Natural killer cell (primary cell): ENCODE measurements around the gene PCYOX1L. TPM values are rescaled to one million over a fixed set of nuclear protein-coding genes. Genes with fewer than 3 reads are reported as not detected.
"Not testable (repeated sequence)": the region's sequence is repeated elsewhere in the genome, so short reads cannot be mapped to it uniquely, and the experiment has no call there.

Experiments
- ATAC-seq, 3 donors: fragments of 150-1000 bp in 2 of 3; fragments of 200-7000 bp in 1 of 3; cut with Tn5 transposase; 1 replicate in 1 of 3; 2 replicates in 2 of 3; pipeline ENCODE4 v1.10.0; 2021; ENCODE audit warnings: mild to moderate bottlenecking in 2 of 3, moderate library complexity in 2 of 3
- DNase-seq, 2 donors: peaks; one replicate each; pipeline versions ENCODE4 v3.0.0 to v3.0.0-alpha.2; 2013 to 2021; ENCODE audit warnings: mixed read lengths in 1 of 2
- H3K27ac ChIP-seq: one replicate; pipeline ENCODE4 v1.5.1; 2013; ENCODE audit warnings: mild to moderate bottlenecking, low read length
- H3K27me3 ChIP-seq: one replicate; pipeline ENCODE4 v1.6.1; 2013; ENCODE audit warnings: low read length; ENCODE audit not compliant: control insufficient read depth, insufficient read depth
- H3K36me3 ChIP-seq: one replicate; pipeline ENCODE4 v1.6.1; 2013; ENCODE audit warnings: low read length; ENCODE audit not compliant: control insufficient read depth, insufficient read depth
- H3K4me1 ChIP-seq: one replicate; pipeline ENCODE4 v1.6.1; 2013; ENCODE audit warnings: low read length; ENCODE audit not compliant: control insufficient read depth, insufficient read depth
- H3K4me3 ChIP-seq: one replicate; pipeline ENCODE4 v1.5.1; 2013; ENCODE audit warnings: low read length
- H3K9me3 ChIP-seq: one replicate; pipeline ENCODE4 v1.6.1; 2013; ENCODE audit warnings: low read length; ENCODE audit not compliant: control insufficient read depth, insufficient read depth
- H3K27ac Mint-ChIP-seq, 2 donors: one replicate each; pipeline ENCODE4 v1.8.0; 2022; ENCODE audit warnings: mild to moderate bottlenecking in 2 of 2, mixed read lengths in 2 of 2, moderate library complexity in 1 of 2
- H3K27me3 Mint-ChIP-seq, 2 donors: one replicate each; pipeline ENCODE4 v1.8.0; 2022; ENCODE audit warnings: low read depth in 2 of 2, mixed read lengths in 2 of 2
- H3K36me3 Mint-ChIP-seq: one replicate; pipeline ENCODE4 v1.8.0; 2022; ENCODE audit warnings: mixed read lengths
- H3K4me1 Mint-ChIP-seq, 2 donors: one replicate each; pipeline ENCODE4 v1.8.0; 2022; ENCODE audit warnings: mixed read lengths in 2 of 2
- H3K4me3 Mint-ChIP-seq: one replicate; pipeline ENCODE4 v1.8.0; 2022; ENCODE audit warnings: mild to moderate bottlenecking, moderate library complexity, mixed read lengths
- H3K9me3 Mint-ChIP-seq, 2 donors: one replicate each; pipeline ENCODE4 v1.8.0; 2022; ENCODE audit warnings: mixed read lengths in 2 of 2
- CTCF ChIP-seq: fragments of 200-600 bp; IDR thresholded peaks from one replicate; pipeline ENCODE4 v1.8.0; 2022; ENCODE audit warnings: antibody characterized with exemption
- WGBS: methylation state at CpG from one replicate; pipeline ENCODE4 v1.1.7; 2013; ENCODE audit warnings: missing lambda C conversion rate; ENCODE audit not compliant: insufficient coverage; 5-methylcytosine and 5-hydroxymethylcytosine counted together
- intact Hi-C: fragments of 100-400 bp; cut with micrococcal nuclease; formaldehyde crosslinking; loops from one replicate; pipeline ENCODE4 v1.14.2; 2022
- total RNA-seq, 4 donors: library from RNA; stranded (reverse); fragments of 120-200 nt in 1 of 4; gene quantifications; one replicate each; pipeline versions ENCODE4 v1.2.3 to v1.2.4, GENCODE V29; 2013 to 2022

PCYOX1L gene
- total RNA-seq, 3 donors from 2014 or later (not counting 1 experiment from before 2014, with no cell fraction given), result 16.6 to 18.1 (median 16.8) TPM

GRCh38 chr5:149389552-149390495 is 32.0 kb downstream of the PCYOX1L start:
- ATAC-seq (no peak), DNase-seq (no peak)
- no peak overlapping the region for H3K4me3 ChIP-seq
- Mint-ChIP-seq H3K9me3 (no peaks in the 10 kb centered on the region), H3K4me3 (no peak overlapping the region), H3K4me1 (no peaks in the 10 kb centered on the region), H3K36me3 (no peaks in the 10 kb centered on the region), H3K27me3 (peaks cover under 1 to 3% of the 10 kb centered on the region in 2 donors), H3K27ac (no peak overlapping the region)
- intact Hi-C loops, result no loop called here
- H3K9me3 ChIP-seq, result no peaks in the 10 kb centered on the region
- no peaks in the 10 kb centered on the region for H3K27me3 ChIP-seq
- 83% methylated on average over 9 of the region's 11 CpGs for WGBS
- no peak for TF ChIP-seq CTCF
- H3K27ac ChIP-seq, result no peak overlapping the region
- H3K36me3 ChIP-seq, result no peaks in the 10 kb centered on the region
- H3K4me1 ChIP-seq, result no peaks in the 10 kb centered on the region

GRCh38 chr5:149391076-149391475 is 33.2 kb downstream of the PCYOX1L start:
- H3K9me3 ChIP-seq, H3K27me3 Mint-ChIP-seq, H3K4me3 Mint-ChIP-seq, H3K4me1 Mint-ChIP-seq, H3K36me3 ChIP-seq, DNase-seq, ATAC-seq, H3K4me3 ChIP-seq, H3K4me1 ChIP-seq, H3K27ac Mint-ChIP-seq, H3K9me3 Mint-ChIP-seq, H3K27me3 ChIP-seq, H3K36me3 Mint-ChIP-seq, H3K27ac ChIP-seq, intact Hi-C loops: not testable (repeated sequence)
- WGBS, result 89% methylated on average over 6 of the region's 6 CpGs

GRCh38 chr5:149391524-149391923 is 33.7 kb downstream of the PCYOX1L start:
- H3K4me3 Mint-ChIP-seq, result no peak overlapping the region
- no peaks in the 10 kb centered on the region for H3K9me3 Mint-ChIP-seq
- ATAC-seq (no peak), DNase-seq (no peak)
- no peak for TF ChIP-seq CTCF
- WGBS, result 91% methylated on average over 6 of the region's 6 CpGs
- no peak overlapping the region for H3K27ac Mint-ChIP-seq
- Histone ChIP-seq H3K36me3 (no peaks in the 10 kb centered on the region), H3K27me3 (no peaks in the 10 kb centered on the region), H3K4me1 (no peaks in the 10 kb centered on the region), H3K4me3 (no peak overlapping the region), H3K9me3 (no peaks in the 10 kb centered on the region), H3K27ac (no peak overlapping the region)
- no peaks in the 10 kb centered on the region for H3K4me1 Mint-ChIP-seq
- intact Hi-C loops, result no loop called here
- H3K36me3 Mint-ChIP-seq, result no peaks in the 10 kb centered on the region
- H3K27me3 Mint-ChIP-seq, result peaks cover 5 to 6% of the 10 kb centered on the region in 2 donors

- TF ChIP-seq CTCF, result no peak
- Histone ChIP-seq H3K4me1 (no peaks in the 10 kb centered on the region), H3K4me3 (no peak overlapping the region), H3K27me3 (no peaks in the 10 kb centered on the region), H3K27ac (no peak overlapping the region), H3K9me3 (no peaks in the 10 kb centered on the region), H3K36me3 (no peaks in the 10 kb centered on the region)
- Mint-ChIP-seq H3K4me3 (no peak overlapping the region), H3K27ac (no peak overlapping the region), H3K4me1 (no peaks in the 10 kb centered on the region), H3K27me3 (peaks cover 6 to 7% of the 10 kb centered on the region in 2 donors), H3K9me3 (no peaks in the 10 kb centered on the region), H3K36me3 (no peaks in the 10 kb centered on the region)
- WGBS, result 94% methylated on average over 19 of the region's 19 CpGs
- DNase-seq, result no peak
- intact Hi-C loops, result no loop called here
- no peak for ATAC-seq
Measured at GRCh38 chr5:149392718-149393117, 34.9 kb downstream of the PCYOX1L start.

- H3K27ac Mint-ChIP-seq, H3K4me1 ChIP-seq, DNase-seq, H3K27me3 ChIP-seq, H3K4me3 ChIP-seq, H3K27ac ChIP-seq, H3K27me3 Mint-ChIP-seq, H3K36me3 Mint-ChIP-seq, H3K36me3 ChIP-seq, H3K9me3 Mint-ChIP-seq, intact Hi-C loops, ATAC-seq, H3K4me1 Mint-ChIP-seq, H3K4me3 Mint-ChIP-seq, H3K9me3 ChIP-seq: not testable (repeated sequence)
Measured at GRCh38 chr5:149394996-149395395, 37.1 kb downstream of the PCYOX1L start.
